Mucosa of descending colon (tissue), 3 donors: ENCODE data around the gene IRAK1BP1. TPM values are rescaled to one million over a fixed set of nuclear protein-coding genes. Genes with fewer than 3 reads are reported as not detected.

Experiments used
- ATAC-seq: fragments of 200-7000 bp; cut with Tn5 transposase; one replicate; pipeline ENCODE4 v1.9.1; 2020; ENCODE audit warnings: mild to moderate bottlenecking, moderate library complexity
- DNase-seq, 3 donors: peaks; one replicate each; pipeline ENCODE4 v3.0.0-alpha.2; 2020
- H3K36me3 ChIP-seq: fragments of 200-600 bp; one replicate; pipeline ENCODE4 v1.8.0; 2021; ENCODE audit warnings: low read depth, mild to moderate bottlenecking
- H3K4me1 ChIP-seq: fragments of 200-600 bp; one replicate; pipeline ENCODE4 v1.8.0; 2021; ENCODE audit warnings: low read depth, mild to moderate bottlenecking
- H3K4me3 ChIP-seq: fragments of 200-600 bp; one replicate; pipeline ENCODE4 v1.8.0; 2021; ENCODE audit warnings: mild to moderate bottlenecking
- H3K9me3 ChIP-seq: fragments of 200-600 bp; one replicate; pipeline ENCODE4 v1.8.0; 2021; ENCODE audit warnings: mild to moderate bottlenecking
- CTCF ChIP-seq: fragments of 200-600 bp; IDR thresholded peaks from one replicate; pipeline ENCODE4 v1.8.0; 2022; ENCODE audit warnings: antibody characterized with exemption, mild to moderate bottlenecking
- intact Hi-C, 2 donors: fragments of 100-400 bp; cut with DNase I in 1 of 2; cut with micrococcal nuclease in 1 of 2; formaldehyde crosslinking; loops; one replicate each; pipeline versions ENCODE4 v1.11.0 to v1.11.1; 2022; cut with DNase I, micrococcal nuclease
- total RNA-seq, 3 donors: library from RNA; stranded (reverse); fragmentation: NEBNext Ultra II Directional in 2 of 3; extraction: Animal tissue kit (Norgen Biotek cat#: 25700) in 2 of 3; gene quantifications; one replicate each; pipeline versions ENCODE4 v1.2.1 to v1.2.4, GENCODE V29; 2021 to 2023
- donor health status: DM: no; HTN: no; CAD: no; lungs with moderate emphysema.
- donor health status: DM: no; HTN: no; CAD: no.
- donor health status: DM: no; HTN: yes; CAD: no.

The IRAK1BP1 gene
- total RNA-seq, 3 donors from 2014 or later, result 2.9 to 4.6 (median 3.4) TPM

- intact Hi-C loops, result no loop called here
- no peak overlapping the region for H3K4me3 ChIP-seq
These were observed 5.8 kb upstream of the IRAK1BP1 start for GRCh38 chr6:78861509-78861908.

GRCh38 chr6:78863576-78863975 lies 3.8 kb upstream of the IRAK1BP1 start:
- intact Hi-C loops, result no loop called here
- Histone ChIP-seq H3K4me1 (peaks cover 8% of the 10 kb centered on the region), H3K36me3 (no peaks in the 10 kb centered on the region), H3K9me3 (no peaks in the 10 kb centered on the region), H3K4me3 (no peak overlapping the region)
- TF ChIP-seq CTCF, result no peak
- ATAC-seq (no peak), DNase-seq (no peak)

More at GRCh38 chr6:78861509-78861908, 5.8 kb upstream of the IRAK1BP1 start:
- H3K9me3 ChIP-seq, result no peaks in the 10 kb centered on the region
- TF ChIP-seq CTCF, result no peak
- no peaks in the 10 kb centered on the region for H3K36me3 ChIP-seq
- DNase-seq (no peak), ATAC-seq (peak; percentile 57)
- no peaks in the 10 kb centered on the region for H3K4me1 ChIP-seq

GRCh38 chr6:78864957-78865356 lies 2.4 kb upstream of the IRAK1BP1 start:
- intact Hi-C loops, result no loop called here
- ATAC-seq, result no peak
- no peak for DNase-seq
- Histone ChIP-seq H3K4me3 (no peak overlapping the region), H3K36me3 (no peaks in the 10 kb centered on the region), H3K4me1 (peaks cover 8% of the 10 kb centered on the region), H3K9me3 (no peaks in the 10 kb centered on the region)
- no peak for TF ChIP-seq CTCF

GRCh38 chr6:78867020-78867369 lies 356 bp upstream of the IRAK1BP1 start:
- peak; percentile 53 for ATAC-seq
- Histone ChIP-seq H3K36me3 (no peaks in the 10 kb centered on the region), H3K4me3 (peak overlapping the region; percentile 92), H3K9me3 (no peaks in the 10 kb centered on the region), H3K4me1 (peaks cover 8% of the 10 kb centered on the region)
- DNase-seq, result no peak
- no peak for TF ChIP-seq CTCF
- intact Hi-C loops, result no loop called here

GRCh38 chr6:78868116-78868515 lies 765 bp downstream of the IRAK1BP1 start:
- ATAC-seq (no peak), DNase-seq (no peak)
- H3K4me1 ChIP-seq, result peaks cover 8% of the 10 kb centered on the region
- intact Hi-C loops, result no loop called here
- no peaks in the 10 kb centered on the region for H3K9me3 ChIP-seq
- no peak for TF ChIP-seq CTCF
- H3K36me3 ChIP-seq, result no peaks in the 10 kb centered on the region
- H3K4me3 ChIP-seq, result peak overlapping the region; percentile 92

- intact Hi-C loops, result no loop called here
- TF ChIP-seq CTCF, result no peak
- ATAC-seq (no peak), DNase-seq (no peak)
- no peaks in the 10 kb centered on the region for H3K36me3 ChIP-seq
- peaks cover 3% of the 10 kb centered on the region for H3K4me1 ChIP-seq
- H3K4me3 ChIP-seq, result no peak overlapping the region
- no peaks in the 10 kb centered on the region for H3K9me3 ChIP-seq
These were observed 8.2 kb downstream of the IRAK1BP1 start for GRCh38 chr6:78875505-78875904.
